WTC11 (cell line): ENCODE measurements around the gene TLR4.

Experiments used
- NFE2L1 ChIP-seq: sonication (generic); formaldehyde crosslinking; IDR thresholded peaks from 2 replicates; pipeline ENCODE4 v1.8.1; 2023; ENCODE audit warnings: missing genetic modification reagents
- SP1 ChIP-seq: sonication (generic); formaldehyde crosslinking; conservative IDR thresholded peaks from 2 replicates; pipeline ENCODE4 v1.8.1; 2022; ENCODE audit warnings: missing genetic modification reagents
- ZNF219 ChIP-seq: sonication (generic); formaldehyde crosslinking; IDR thresholded peaks from 2 replicates; pipeline ENCODE4 v1.8.0; 2023; ENCODE audit warnings: missing genetic modification reagents, mild to moderate bottlenecking, borderline replicate concordance
- TF ChIP-seq, protein P1 (sequence below): fragments of 200-600 bp; IDR thresholded peaks from 2 replicates; pipeline ENCODE4 v1.8.0; 2022; ENCODE audit warnings: antibody characterized with exemption

DNA sequence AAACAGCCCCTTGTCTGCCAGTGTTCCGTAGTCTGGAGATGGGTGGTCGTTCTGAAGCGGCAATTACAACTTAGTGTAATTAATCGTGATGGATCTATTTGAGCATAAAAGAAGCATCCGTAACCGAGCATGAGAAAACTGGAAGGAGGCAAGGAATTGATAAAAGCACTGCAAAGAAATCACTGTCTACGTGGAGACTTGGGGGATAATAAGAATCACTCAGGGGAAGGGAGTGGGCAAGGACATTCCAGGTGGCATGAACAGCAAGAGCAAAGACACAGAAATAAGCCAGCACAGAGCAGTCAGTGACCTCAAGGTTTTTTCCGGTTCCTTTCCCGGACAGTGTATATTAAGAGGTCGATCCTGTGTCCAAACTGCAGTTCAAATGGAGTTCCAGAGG, 35.0 kb downstream of the TLR4 start:
- TF ChIP-seq NFE2L1 (CRISPR knock-in tag), result no peak
- no peak for TF ChIP-seq ZNF219 (CRISPR knock-in tag)
- no peak for TF ChIP-seq SP1 (CRISPR knock-in tag)
- TF ChIP-seq, protein P1, sequence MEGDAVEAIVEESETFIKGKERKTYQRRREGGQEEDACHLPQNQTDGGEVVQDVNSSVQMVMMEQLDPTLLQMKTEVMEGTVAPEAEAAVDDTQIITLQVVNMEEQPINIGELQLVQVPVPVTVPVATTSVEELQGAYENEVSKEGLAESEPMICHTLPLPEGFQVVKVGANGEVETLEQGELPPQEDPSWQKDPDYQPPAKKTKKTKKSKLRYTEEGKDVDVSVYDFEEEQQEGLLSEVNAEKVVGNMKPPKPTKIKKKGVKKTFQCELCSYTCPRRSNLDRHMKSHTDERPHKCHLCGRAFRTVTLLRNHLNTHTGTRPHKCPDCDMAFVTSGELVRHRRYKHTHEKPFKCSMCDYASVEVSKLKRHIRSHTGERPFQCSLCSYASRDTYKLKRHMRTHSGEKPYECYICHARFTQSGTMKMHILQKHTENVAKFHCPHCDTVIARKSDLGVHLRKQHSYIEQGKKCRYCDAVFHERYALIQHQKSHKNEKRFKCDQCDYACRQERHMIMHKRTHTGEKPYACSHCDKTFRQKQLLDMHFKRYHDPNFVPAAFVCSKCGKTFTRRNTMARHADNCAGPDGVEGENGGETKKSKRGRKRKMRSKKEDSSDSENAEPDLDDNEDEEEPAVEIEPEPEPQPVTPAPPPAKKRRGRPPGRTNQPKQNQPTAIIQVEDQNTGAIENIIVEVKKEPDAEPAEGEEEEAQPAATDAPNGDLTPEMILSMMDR, result no peak
